ENCODE results near the gene FOLR1.
"Not testable (repeated sequence)": the region's sequence is repeated elsewhere in the genome, so short reads cannot be mapped to it uniquely, and the experiment has no call there.

The FOLR1 gene

GRCh38 chr11:72191961-72192381 is at the start of gene FOLR1:
Gene FOLR1 (plus strand): TSS chr11:72192140. CDS start chr11:72192174, 34 bp downstream.
- DNase-seq: peak; percentile 37

- not testable (repeated sequence) for DNase-seq
Observed at GRCh38 chr11:72142543-72142942, 49.4 kb upstream of the FOLR1 start.

GRCh38 chr11:72144807-72145565 is 47.0 kb upstream of the FOLR1 start:
- no peak for DNase-seq

- DNase-seq: no peak
Observed at GRCh38 chr11:72146625-72147024, 45.3 kb upstream of the FOLR1 start.

GRCh38 chr11:72150882-72151281 is 41.1 kb upstream of the FOLR1 start:
- no peak for DNase-seq

- DNase-seq: not testable (repeated sequence)
Observed at GRCh38 chr11:72153874-72154273, 38.1 kb upstream of the FOLR1 start.

- no peak for DNase-seq
Observed at GRCh38 chr11:72154816-72155215, 37.1 kb upstream of the FOLR1 start.

- no peak for DNase-seq
Observed at GRCh38 chr11:72155751-72156150, 36.2 kb upstream of the FOLR1 start.

GRCh38 chr11:72157131-72157530 is 34.8 kb upstream of the FOLR1 start:
- DNase-seq: no peak

- no peak for DNase-seq
Observed at GRCh38 chr11:72160319-72160718, 31.6 kb upstream of the FOLR1 start.

- DNase-seq: no peak
Observed at GRCh38 chr11:72162891-72163492, 28.9 kb upstream of the FOLR1 start.

- DNase-seq: not testable (repeated sequence)
Observed at GRCh38 chr11:72164187-72164586, 27.8 kb upstream of the FOLR1 start.

- not testable (repeated sequence) for DNase-seq
Observed at GRCh38 chr11:72169046-72169555, 22.8 kb upstream of the FOLR1 start.

GRCh38 chr11:72169754-72170153 is 22.2 kb upstream of the FOLR1 start:
- not testable (repeated sequence) for DNase-seq

GRCh38 chr11:72172043-72172442 is 19.9 kb upstream of the FOLR1 start:
- DNase-seq: not testable (repeated sequence)

GRCh38 chr11:72173291-72173690 is 18.6 kb upstream of the FOLR1 start:
- no peak for DNase-seq

GRCh38 chr11:72174302-72175070 is 17.5 kb upstream of the FOLR1 start:
- DNase-seq: no peak

GRCh38 chr11:72177656-72178055 is 14.3 kb upstream of the FOLR1 start:
- no peak for DNase-seq

- no peak for DNase-seq
Observed at GRCh38 chr11:72179049-72179803, 12.7 kb upstream of the FOLR1 start.

- DNase-seq: no peak
Observed at GRCh38 chr11:72179804-72180396, 12.0 kb upstream of the FOLR1 start.

GRCh38 chr11:72180892-72181552 is 10.9 kb upstream of the FOLR1 start:
- DNase-seq: not testable (repeated sequence)

- DNase-seq: not testable (repeated sequence)
Observed at GRCh38 chr11:72181553-72181958, 10.4 kb upstream of the FOLR1 start.

Data from activated CD8-positive, alpha-beta memory T cell treated with anti-CD3 and anti-CD28 coated beads for 24 hours (primary cell).